GM12892 (cell line): ENCODE data around the gene TNFRSF13B.

Source experiments
- POLR2A ChIP-seq: IDR thresholded peaks from 2 replicates; pipeline ENCODE4 v1.6.1; 2011; ENCODE audit warnings: low read depth, low read length, control low read depth
- POLR2AphosphoS5 ChIP-seq: IDR thresholded peaks from 2 replicates; pipeline ENCODE4 v1.6.1; 2011; ENCODE audit warnings: low read depth, low read length, control low read depth

- TF ChIP-seq POLR2A: no peak
- TF ChIP-seq POLR2AphosphoS5: no peak
Observed at GRCh38 chr17:17018021-17018441, 46.1 kb upstream of the TNFRSF13B start.
